ENCODE measurements around the gene ARHGAP24.

Gene ARHGAP24

DNA sequence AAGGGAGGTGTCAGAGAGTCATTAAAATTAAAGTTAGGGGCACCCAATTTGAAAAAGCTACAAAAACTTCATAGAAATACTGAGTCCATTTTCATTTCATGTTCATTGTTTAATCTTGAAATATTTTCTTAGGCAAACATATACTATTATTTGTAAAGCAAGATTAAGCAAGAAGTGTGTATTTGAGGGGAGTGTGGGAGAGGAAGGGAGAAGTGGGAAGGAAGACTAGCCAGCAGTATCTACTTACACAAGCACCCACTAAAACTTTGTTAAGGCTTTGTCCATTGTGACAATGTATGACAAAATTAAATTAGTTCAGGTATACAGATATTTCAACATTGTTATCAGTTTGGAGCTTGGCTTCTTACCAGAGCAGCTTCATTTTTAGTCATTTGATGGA, 222.9 kb downstream of the ARHGAP24 start:
- DNase-seq (ENCODE audit: low read depth) = no peak

DNA sequence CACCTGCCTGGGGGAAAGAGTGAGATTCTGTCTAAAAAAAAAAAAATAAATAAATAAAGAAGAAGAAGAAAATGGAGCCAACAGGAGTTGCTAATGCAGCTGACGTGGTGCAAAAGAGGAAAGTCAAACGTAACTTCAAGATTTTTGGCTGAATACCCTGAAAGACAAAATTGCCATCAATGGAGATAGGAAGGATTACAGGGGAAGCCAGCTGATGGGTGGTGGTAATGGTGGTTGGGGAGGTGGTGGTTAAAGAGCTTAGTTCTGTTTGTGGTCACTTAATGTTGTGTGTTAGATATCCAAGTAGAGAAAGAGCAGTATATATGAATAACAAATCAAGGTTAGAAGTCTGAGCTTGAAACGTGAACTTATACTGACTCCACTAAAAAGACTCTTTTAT, 225.4 kb downstream of the ARHGAP24 start:
- DNase-seq (ENCODE audit: low read depth) = no peak

DNA sequence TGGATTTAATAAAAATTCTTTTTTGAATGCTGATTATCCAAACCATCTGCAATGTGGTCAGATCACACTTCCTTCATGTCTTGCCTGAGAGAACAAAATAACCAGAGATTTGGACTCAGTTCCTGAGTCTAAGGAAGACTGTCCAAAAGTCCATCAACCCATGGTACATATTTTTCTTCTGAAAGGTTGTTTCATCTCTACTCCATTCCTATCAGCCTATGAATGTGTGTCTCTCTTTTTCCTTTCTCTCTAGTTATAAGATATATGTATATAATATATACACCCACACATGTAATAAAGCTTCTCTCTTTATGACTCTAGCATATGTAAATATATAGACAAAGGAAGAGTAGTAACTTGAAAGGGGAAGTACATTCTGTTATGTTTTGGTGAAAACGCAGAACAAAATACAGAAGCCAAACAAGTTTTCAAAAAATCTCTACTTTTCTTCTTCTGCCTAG, 226.9 kb downstream of the ARHGAP24 start:
- DNase-seq (ENCODE audit: low read depth) = no peak

DNA sequence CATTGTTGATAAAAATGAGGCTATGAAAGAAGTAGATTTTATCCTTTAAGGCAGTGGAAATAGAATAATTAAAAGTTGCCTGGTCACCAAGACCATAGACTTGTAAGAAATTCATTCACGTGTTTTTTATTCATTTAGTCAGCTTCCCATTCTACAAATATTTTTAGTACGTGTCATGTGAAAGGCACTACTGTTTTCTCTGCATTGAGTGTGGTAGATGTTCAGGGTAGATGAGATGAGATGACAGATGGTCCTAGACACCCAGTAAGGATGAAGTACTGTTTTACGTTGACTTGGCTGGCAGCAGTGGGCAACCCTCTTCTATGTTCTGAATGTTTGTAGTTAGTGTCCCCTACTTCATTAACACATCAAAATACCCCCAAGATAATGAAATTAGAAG, 228.1 kb downstream of the ARHGAP24 start:
- DNase-seq (ENCODE audit: low read depth) = no peak

DNA sequence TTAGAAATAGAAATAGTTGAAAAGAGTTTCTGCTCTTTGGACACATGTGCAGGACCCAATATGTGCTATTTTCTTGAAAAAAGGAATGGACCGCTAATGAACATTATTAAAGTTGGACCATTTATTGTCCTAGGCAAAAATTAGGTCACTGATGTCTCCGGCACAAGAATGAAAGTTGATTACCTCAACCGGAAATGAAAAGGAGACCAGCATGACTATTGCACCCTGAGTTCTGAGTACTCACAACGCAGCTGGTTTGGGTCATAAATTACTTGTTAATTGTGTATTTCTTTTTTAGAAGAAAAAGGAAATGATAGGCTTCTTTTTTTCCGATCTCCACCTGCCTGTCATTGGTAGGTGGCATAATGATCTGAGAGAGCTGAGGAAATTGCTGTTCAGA, 232.7 kb downstream of the ARHGAP24 start:
- no peak for DNase-seq (ENCODE audit: low read depth)

DNA sequence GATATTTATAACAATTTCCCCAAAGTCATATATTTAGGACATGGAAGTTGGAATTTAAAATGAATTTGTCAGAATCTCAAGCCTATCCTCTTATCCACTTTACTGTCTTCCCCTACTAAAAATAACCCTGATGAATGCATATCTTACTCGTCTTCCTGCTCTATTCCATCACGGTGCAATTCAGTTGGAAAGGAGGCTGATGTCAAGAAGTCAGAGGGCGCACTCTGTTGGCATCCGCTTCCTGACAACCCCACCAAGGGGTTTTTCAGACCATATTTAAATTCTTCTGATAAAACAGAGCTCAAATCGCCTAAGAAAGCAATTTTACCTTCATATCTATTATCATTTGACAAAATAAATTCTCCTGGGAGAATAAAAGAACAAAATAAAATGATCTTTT, 233.5 kb downstream of the ARHGAP24 start:
- DNase-seq (ENCODE audit: low read depth) = no peak

DNA sequence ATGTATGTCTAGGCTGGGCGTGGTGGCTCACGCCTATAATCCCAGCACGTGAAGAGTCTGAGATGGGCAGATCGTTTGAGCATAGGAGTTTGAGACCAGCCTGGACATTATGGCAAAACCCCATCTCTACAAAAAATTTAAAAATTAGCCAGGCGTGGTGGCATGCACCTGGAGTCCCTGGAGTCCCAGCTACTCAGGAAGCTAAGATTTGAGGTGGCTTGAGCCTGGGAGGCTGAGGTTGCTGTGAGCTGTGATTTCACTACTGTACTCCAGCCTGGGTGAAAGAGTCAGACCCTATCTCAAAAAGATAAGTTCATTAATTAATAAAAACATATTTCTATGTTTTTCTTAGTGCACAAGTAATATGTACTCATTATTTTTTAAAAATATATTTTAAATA, 238.1 kb downstream of the ARHGAP24 start:
- no peak for DNase-seq (ENCODE audit: low read depth)

DNA sequence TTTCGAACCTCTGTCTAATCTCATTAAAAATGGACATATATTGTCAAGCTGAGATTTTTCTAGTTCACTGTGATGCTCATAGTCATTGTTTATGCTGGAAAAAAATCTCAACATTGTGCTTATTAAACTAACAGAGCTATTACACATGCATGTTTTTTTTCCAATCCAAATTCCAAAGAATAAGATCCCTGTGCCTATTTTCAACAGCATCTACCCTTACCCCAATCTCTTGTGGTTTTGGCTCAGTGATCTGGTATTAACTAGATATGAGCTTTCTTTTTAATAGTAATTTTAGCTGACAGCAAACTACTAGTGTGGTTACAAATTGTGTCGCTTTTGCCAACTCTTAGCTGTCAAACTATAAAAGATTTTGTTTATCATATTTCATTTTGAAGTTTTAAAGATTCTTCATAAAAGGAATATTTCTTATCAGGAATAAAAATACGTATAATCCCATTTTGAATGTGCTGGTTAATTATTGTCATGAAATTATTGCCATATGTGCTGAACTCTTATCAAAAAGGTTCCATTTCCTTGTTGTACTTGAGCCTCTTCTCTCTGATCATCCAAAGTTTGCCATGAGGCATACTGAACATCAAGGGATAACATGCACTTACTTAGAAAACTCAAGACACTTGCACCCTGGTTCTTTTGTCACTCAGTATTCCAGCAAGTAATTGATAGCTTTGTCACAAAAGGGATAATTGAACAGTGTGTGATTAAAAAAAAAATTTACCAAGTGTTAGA, 241.2 kb downstream of the ARHGAP24 start:
- no peak for DNase-seq (ENCODE audit: low read depth)

DNA sequence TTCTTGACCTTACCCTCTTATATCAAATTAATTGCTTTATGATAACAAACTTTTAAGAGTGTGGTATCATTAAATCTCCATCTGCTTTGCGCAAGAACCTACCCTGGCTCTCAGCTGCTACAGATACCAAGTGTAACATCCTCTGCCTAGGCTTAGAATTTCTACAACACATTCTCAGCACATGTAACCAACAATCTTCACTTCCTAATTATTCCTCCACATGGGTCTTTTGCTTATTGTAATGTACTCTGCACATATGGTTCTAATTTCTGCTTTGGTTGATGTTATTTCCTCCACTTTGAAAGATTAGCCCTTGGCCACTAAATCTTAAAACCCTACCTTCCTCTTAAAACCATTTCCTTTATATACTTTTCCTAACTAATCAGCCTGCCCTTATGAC, 242.4 kb downstream of the ARHGAP24 start:
- DNase-seq (ENCODE audit: low read depth) = no peak

DNA sequence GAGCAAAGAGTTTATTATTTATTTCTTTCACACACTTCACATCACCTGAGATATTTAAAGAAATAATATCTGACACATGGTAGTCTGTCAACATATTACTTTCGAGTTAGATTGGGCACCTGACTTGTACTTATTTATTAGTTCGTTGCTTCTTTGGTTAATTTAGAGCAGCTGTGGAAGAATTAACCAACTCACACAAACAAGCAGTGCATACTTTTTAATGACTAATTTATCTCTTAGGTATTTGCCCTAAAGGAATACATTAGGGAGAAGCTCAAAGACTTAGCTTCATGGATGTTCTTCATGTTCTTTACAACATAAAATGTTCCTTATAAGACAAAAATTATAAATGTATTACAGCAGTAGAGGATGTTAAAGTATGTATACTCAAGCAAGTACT, 242.9 kb downstream of the ARHGAP24 start:
- no peak for DNase-seq (ENCODE audit: low read depth)

DNA sequence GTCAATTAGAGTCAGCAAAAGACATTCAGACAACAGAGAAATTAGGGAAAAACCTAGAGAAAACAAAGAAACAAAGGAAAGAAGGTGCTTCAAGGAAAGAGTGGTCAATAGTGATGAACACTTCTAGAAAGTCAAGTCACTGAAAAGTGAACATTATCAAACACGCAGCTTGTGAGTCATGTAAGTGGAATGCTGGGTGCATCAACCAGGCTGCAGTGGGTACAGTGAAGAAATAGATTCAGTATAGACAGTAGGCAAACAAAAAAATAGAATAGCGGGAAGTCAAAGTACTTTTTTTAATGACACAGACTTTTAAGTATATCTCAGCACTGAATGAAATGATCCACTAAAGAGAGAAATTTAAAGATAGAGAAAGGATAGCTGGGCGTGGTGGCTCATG, 245.8 kb downstream of the ARHGAP24 start:
- DNase-seq (ENCODE audit: low read depth) = no peak

DNA sequence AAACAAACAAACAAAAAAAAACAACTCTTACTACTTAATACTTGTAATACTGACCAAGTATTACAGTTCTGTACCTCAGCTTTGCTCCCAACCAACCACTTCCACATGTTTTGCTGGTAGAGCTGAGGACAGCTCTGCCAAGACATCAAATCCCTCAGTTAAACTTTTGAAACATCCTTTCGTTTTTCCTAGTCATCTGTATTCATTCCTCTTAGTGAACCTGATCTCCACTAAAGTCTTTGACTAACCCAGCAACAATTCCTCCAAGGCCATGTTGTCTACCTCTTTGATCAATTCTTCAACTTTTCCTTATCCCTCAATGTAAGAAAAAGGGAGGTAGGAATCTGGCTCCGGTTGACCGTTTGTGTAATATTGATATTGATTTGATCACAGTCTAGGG, 247.5 kb downstream of the ARHGAP24 start:
- DNase-seq (ENCODE audit: low read depth) = no peak

DNA sequence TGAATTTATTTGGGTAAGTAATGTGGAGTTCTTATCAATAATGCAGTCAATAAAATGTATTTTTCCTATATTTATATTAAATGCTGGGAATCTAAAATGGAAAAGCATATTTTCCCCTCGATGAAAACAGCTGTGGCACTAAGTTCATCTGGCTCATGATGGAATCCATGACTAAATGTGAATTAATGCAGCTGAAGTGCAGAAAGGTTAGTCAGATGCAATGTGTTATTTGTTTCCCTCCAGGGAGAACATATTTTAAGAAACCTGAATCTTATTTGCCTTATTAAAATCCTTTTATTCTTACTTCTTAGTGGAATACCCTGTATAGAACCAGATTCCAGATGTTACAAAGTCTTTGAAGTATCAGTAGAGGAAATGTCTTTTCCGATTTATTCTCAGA, 247.9 kb downstream of the ARHGAP24 start:
- DNase-seq (ENCODE audit: low read depth) = no peak

DNA sequence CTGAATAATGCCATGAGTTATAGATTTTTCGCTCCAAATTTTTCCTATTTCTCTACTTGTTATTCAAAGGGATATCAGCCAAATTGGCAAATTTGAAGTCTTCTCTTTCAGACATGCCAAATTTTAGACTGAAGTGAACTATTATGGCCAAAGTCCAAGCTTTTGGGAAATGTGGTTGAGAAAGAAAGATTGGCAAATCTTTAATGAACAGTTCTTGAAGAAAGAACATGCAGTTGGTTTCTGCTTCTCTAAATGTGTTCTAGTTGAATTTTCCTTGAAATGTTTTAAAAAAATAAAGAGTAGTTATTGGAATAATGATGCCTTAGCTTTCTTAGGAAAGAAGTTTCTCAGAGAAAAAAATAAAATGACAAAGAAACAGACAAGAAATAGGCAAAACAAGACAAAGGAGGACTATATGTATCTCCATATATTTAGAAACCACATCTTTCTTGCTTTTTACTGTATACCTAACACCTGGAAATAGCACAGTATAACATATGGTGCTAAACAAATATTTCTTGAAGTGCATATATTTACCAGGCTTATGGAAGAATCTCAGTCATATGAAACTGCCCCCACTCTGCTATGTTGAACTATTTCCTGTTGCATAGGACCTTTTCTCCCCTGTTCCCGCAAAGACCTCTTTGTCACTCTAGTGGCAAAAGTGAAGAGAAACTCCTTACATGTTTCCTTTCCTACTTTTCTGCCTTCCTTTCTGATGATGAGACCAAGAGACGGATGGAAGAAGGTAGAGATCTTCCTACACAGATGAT, 250.0 kb downstream of the ARHGAP24 start:
- DNase-seq (ENCODE audit: low read depth) = no peak

DNA sequence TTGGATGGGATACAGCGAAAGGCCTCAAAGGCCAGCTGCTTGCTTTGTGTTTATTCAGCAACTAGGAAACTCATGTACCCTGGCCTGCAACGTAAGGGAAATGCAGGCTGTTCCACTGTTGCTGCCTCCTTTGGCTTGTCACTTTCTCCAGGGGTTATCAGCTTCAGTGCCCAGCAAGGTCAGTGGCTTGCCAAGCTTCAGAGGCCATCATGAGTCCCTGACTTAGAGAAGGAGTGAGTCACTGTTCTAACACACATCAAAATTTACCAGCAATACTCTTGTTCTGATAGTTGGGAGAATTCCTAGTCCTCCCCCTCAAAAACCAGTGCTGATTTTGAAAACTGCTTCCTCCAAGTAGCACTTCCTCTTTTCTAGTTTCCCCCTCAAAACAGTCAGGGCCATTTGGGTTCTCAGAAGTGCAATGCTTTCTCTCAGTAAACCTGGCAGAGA, 250.8 kb downstream of the ARHGAP24 start:
- DNase-seq (ENCODE audit: low read depth) = no peak

DNA sequence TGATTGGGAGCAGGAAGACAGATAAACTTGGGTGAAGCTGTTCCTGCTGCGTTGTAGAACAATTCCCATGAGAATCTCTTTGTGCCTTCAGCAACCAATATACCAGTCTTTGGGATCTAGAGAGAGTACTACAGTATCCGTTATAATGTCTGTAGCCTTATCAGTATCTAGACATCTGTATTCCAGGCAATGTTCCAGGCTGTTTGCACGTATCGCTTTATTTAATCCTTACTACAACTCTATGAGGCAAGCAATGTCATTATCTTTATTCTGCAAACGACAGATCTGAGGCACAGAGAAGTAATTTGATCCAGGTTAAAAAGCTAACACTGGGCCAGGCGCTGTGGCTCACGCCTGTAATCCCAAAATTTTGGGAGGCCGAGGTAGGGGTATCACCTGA, 251.6 kb downstream of the ARHGAP24 start:
- DNase-seq (ENCODE audit: low read depth) = no peak

DNA sequence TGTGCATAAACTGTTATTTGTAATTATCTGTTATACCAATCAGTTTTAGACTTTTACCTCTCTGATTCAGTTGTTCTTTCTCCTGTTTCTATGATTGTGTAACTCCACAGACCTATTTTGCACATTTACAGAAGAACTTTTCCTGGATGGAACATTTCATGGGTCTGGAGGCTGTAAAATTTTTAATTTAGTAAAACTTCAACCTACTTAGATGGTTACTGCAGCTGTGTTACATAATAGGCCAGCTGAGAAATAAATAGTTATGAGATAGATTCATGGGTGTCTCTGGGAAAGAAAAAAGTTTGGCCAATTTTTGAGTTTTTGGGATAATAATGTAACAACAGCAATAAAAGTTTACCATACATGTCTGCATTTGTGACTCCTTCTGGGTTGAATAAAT, 253.5 kb downstream of the ARHGAP24 start:
- no peak for DNase-seq (ENCODE audit: low read depth)

DNA sequence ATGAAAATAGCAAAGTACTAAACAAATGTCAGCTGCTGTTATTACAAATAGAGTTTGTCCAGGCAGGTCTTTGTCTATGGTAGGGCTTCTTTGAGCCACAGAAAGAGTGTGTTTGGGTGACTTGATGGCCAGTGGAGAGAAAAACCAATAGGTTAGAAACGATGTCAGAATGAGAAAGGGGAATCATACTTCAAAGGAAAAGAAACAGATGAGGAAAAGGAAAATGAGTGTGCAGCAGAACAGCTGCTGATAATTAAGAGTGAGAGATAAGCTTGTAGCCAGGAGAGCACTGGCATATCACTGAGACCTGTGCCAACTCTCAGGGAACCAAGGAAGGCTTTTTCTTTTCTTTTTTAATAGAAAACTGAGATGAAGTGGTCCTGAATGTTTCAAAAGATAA, 257.2 kb downstream of the ARHGAP24 start:
- no peak for DNase-seq (ENCODE audit: low read depth)

DNA sequence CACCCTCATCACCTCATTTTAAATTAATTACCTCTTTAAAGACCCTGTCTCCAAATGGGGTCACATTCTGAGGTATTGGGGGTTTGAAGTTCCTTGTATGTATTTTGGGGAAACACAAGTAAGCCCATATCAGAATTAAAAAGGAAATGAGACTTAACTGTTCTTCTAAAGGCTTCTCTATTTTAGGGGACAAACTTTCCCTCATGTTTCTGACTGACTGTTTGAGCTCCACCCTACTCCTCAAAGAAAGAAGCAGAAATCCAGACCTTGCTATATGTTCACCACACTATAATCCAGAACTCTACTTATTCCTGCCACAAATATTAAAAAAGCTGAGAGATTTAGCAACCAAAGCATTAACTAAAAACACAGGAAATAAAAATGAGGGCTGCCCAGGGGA, 258.8 kb downstream of the ARHGAP24 start:
- DNase-seq (ENCODE audit: low read depth) = no peak

DNA sequence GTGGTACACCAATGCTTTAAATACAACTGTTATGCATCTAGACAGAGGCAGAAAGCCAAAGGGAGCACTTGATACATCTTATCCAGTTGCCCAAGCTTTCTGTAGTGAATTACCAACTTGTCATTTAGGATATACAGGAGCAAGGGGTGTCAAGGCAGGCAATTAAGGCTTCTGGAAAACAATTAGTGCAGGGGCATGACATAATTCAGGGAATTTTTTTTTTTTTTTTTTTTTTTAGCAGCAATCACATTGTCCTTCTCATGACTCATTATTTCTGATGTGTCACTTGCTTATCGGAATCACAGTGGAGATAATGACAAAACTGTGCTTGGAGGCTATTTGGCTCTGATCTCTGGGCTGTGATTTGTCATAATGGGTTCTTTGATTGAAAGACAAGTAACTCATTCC, 259.5 kb downstream of the ARHGAP24 start:
- no peak for DNase-seq (ENCODE audit: low read depth)

DNA sequence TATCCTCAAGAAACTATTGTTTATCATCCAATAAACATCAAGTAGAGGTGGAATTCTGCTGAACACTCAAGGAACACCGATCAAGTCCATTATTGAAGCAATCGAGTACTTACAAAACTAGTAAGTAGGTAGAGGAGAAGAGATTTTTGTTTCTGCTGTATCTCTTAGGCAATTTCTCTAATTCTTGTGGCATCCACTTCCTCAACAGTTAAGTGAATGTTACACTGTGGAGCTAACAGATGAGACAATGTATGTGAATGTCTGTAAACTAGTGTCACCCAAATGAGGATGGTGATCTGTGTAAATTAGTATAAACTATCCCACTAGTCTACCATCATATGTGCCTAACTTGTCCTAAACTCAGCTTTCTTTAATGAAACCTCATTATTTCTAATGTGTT, 261.6 kb downstream of the ARHGAP24 start:
- DNase-seq (ENCODE audit: low read depth) = no peak

DNA sequence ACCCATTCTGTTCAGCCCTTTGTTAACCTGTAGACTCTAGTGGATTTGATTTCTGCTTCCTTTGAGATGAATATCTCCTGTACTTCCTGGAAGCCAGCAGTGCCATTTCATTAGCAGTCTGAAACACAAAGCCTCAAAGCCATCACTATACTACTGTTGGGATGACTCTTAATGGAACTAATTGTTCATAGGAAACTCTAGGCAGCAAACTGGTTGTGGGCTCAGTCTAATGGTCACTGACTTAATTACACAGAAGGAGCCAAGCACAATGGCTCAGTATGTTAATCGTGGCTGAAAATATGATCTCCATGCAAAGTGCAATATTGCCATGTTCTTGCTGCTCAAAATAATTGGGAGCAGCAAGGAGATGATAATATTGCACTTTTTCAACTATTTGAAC, 262.3 kb downstream of the ARHGAP24 start:
- no peak for DNase-seq (ENCODE audit: low read depth)

DNA sequence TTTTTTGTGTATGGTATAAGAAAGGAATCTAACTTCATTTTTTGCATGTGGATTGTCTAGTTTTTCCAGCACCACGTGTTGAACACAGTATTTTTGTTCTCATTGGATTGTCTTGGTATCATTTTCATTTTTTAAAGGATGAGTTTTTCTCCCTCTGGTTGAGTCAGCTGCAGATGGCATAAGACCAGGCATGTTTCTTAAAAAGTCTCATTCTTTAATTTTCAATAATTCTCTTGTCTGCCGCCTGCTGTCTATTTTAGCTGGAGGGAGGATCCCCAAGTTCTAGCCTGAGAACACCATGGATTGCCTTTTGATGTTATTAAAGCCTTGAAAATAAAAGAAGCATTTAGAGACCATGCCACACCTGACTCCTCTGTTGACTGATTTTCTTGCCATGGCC, 263.8 kb downstream of the ARHGAP24 start:
- no peak for DNase-seq (ENCODE audit: low read depth)

DNA sequence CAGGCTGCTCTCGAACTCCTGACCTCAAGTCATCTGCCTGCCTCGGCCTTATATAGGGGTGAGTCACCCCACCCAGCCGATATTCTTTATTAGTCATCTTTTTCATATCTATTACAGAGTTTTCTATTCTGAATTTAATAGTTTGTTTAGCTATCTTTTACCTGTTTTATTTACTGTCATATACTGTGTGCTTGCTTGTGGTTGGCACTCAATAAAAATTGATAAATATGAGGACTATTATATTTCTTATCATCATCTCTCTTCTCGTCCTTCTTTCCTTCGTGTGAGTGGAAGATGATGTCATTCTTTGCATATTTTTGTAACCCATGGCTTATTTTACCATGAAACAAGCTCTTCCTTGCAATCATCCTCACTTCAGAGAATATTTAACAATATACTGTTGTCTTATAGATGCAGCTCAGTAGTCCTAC, 265.5 kb downstream of the ARHGAP24 start:
- no peak for DNase-seq (ENCODE audit: low read depth)

All from stimulated activated CD8-positive, alpha-beta memory T cell treated with anti-CD3 and anti-CD28 coated beads, Interleukin-12 subunit alpha, Interleukin-12 subunit beta, amount 100 ng/mL, for 1 hour (primary cell).